Measurements from ENCODE around the gene TSTD1. TPM values are rescaled to one million over a fixed set of nuclear protein-coding genes. Genes with fewer than 3 reads are reported as not detected.
A peak's percentile ranks its signal among the peaks of the same experiment; 100 is the strongest.

The TSTD1 gene
- total and polyA plus RNA-seq, 2 donors from 2014 or later, result 74.5 to 200 TPM

- FAIRE-seq, result no peak
- Histone ChIP-seq H3K9ac (ENCODE audit: low read length in 3 of 3) (no peak overlapping the region), H3K27ac (ENCODE audit: low read depth in 2 of 2, low read length in 2 of 2) (no peak overlapping the region), H3K4me3 (ENCODE audit: low read length in 3 of 3) (peak overlapping the region in 1 of 3 donors; percentile 96), H3K27me3 (ENCODE audit: control insufficient read depth, insufficient read depth, low read length) (peaks cover 2% of the 10 kb centered on the region), H3K4me1 (ENCODE audit: control insufficient read depth in 2 of 3, insufficient read depth in 2 of 3, low read depth in 1 of 3, low read length in 3 of 3) (peaks cover 0 to 14% (median 11%) of the 10 kb centered on the region in 3 donors), H3K9me3 (ENCODE audit: control insufficient read depth in 2 of 3, insufficient read depth in 1 of 3, low read length in 3 of 3) (no peaks in the 10 kb centered on the region), H3K36me3 (ENCODE audit: control insufficient read depth in 2 of 3, insufficient read depth in 3 of 3, low read length in 3 of 3) (no peaks in the 10 kb centered on the region)
- TF ChIP-seq CTCF (IDR thresholded peaks at IDR 0.05; ENCODE audit: borderline replicate concordance, extremely low read depth, insufficient read depth), result no peak
- intact Hi-C loops (cut with DNase I), result no loop called here
- DNase-seq, result no peak
These were observed 16.8 kb downstream of the TSTD1 start for GRCh38 chr1:161021970-161022353.

- intact Hi-C loops (cut with DNase I), result no loop called here
- Histone ChIP-seq H3K36me3 (ENCODE audit: control insufficient read depth in 2 of 3, insufficient read depth in 3 of 3, low read length in 3 of 3) (no peaks in the 10 kb centered on the region), H3K9ac (ENCODE audit: low read length in 3 of 3) (peak overlapping the region; percentile 41 to 90 (median 86)), H3K27me3 (ENCODE audit: control insufficient read depth, insufficient read depth, low read length) (peaks cover 2% of the 10 kb centered on the region), H3K27ac (ENCODE audit: low read depth in 2 of 2, low read length in 2 of 2) (peak overlapping the region; percentile 78 to 92), H3K4me1 (ENCODE audit: control insufficient read depth in 2 of 3, insufficient read depth in 2 of 3, low read depth in 1 of 3, low read length in 3 of 3) (peaks cover 0 to 14% (median 11%) of the 10 kb centered on the region in 3 donors), H3K4me3 (ENCODE audit: low read length in 3 of 3) (peak overlapping the region; percentile 77 to 96 (median 91)), H3K9me3 (ENCODE audit: control insufficient read depth in 2 of 3, insufficient read depth in 1 of 3, low read length in 3 of 3) (no peaks in the 10 kb centered on the region)
- DNase-seq (peak; percentile 96 to 98 (median 96)), FAIRE-seq (peak; percentile 27)
- TF ChIP-seq CTCF (IDR thresholded peaks at IDR 0.05; ENCODE audit: borderline replicate concordance, extremely low read depth, insufficient read depth), result no peak
These were observed 17.4 kb downstream of the TSTD1 start for GRCh38 chr1:161021165-161021969.

- FAIRE-seq (no peak), DNase-seq (peak in 4 of 5 donors; percentile 60 to 88 (median 78))
- TF ChIP-seq CTCF (IDR thresholded peaks at IDR 0.05; ENCODE audit: borderline replicate concordance, extremely low read depth, insufficient read depth), result peak; percentile 21
- peak within 1 kb of the TSS; percentile 78 to 92 for H3K27ac ChIP-seq (ENCODE audit: low read depth in 2 of 2, low read length in 2 of 2)
- intact Hi-C loops (cut with DNase I), result no loop called here
- H3K36me3 ChIP-seq (ENCODE audit: control insufficient read depth in 2 of 3, insufficient read depth in 3 of 3, low read length in 3 of 3), result no peaks in the 10 kb centered on the region
- no peaks in the 10 kb centered on the region for H3K9me3 ChIP-seq (ENCODE audit: control insufficient read depth in 2 of 3, insufficient read depth in 1 of 3, low read length in 3 of 3)
- H3K4me1 ChIP-seq (ENCODE audit: control insufficient read depth in 2 of 3, insufficient read depth in 2 of 3, low read depth in 1 of 3, low read length in 3 of 3), result peaks cover 0 to 14% (median 11%) of the 10 kb centered on the region in 3 donors
- peak within 1 kb of the TSS; percentile 50 to 90 (median 86) for H3K9ac ChIP-seq (ENCODE audit: low read length in 3 of 3)
- peaks cover 2% of the 10 kb centered on the region for H3K27me3 ChIP-seq (ENCODE audit: control insufficient read depth, insufficient read depth, low read length)
- peak within 1 kb of the TSS; percentile 77 to 96 (median 91) for H3K4me3 ChIP-seq (ENCODE audit: low read length in 3 of 3)
These were observed 18.1 kb downstream of the TSTD1 start, which contains the start of gene F11R for GRCh38 chr1:161020509-161021164. TSS of gene F11R (minus strand) at chr1:161021152. CDS start at chr1:161021073, 79 bp downstream.

All from kidney (tissue), 14 donors.